ENCODE measurements around the gene TBK1.

The TBK1 gene

GRCh38 chr12:64431791-64432190, 20.1 kb upstream of the TBK1 start:
- H3K36me3 Mint-ChIP-seq, result peaks cover 47 to 65% of the 10 kb centered on the region in 2 donors
- no peak overlapping the region for H3K27ac Mint-ChIP-seq
- no peak for ATAC-seq (replicated peaks)
- no peaks in the 10 kb centered on the region for H3K27me3 Mint-ChIP-seq
- DNase-seq, result no peak
- H3K4me1 Mint-ChIP-seq, result no peaks in the 10 kb centered on the region
- no peak overlapping the region for H3K4me3 Mint-ChIP-seq
- H3K9me3 Mint-ChIP-seq, result no peaks in the 10 kb centered on the region

- no peak for ATAC-seq (replicated peaks)
- H3K9me3 Mint-ChIP-seq, result no peaks in the 10 kb centered on the region
- no peaks in the 10 kb centered on the region for H3K27me3 Mint-ChIP-seq
- no peak overlapping the region for H3K4me3 Mint-ChIP-seq
- H3K27ac Mint-ChIP-seq, result no peak overlapping the region
- peaks cover 54 to 69% of the 10 kb centered on the region in 2 donors for H3K36me3 Mint-ChIP-seq
- H3K4me1 Mint-ChIP-seq, result no peaks in the 10 kb centered on the region
- DNase-seq, result no peak
Observed at GRCh38 chr12:64433915-64434314, 18.0 kb upstream of the TBK1 start.

GRCh38 chr12:64440100-64440499, 11.8 kb upstream of the TBK1 start:
- no peaks in the 10 kb centered on the region for H3K27me3 Mint-ChIP-seq
- H3K9me3 Mint-ChIP-seq, result no peaks in the 10 kb centered on the region
- DNase-seq, result no peak
- H3K36me3 Mint-ChIP-seq, result peaks cover 54 to 65% of the 10 kb centered on the region in 2 donors
- no peak for ATAC-seq (replicated peaks)
- no peak overlapping the region for H3K27ac Mint-ChIP-seq
- H3K4me3 Mint-ChIP-seq, result no peak overlapping the region
- H3K4me1 Mint-ChIP-seq, result no peaks in the 10 kb centered on the region

- Mint-ChIP-seq H3K27ac (no peak overlapping the region), H3K9me3 (no peaks in the 10 kb centered on the region), H3K36me3 (peaks cover 32 to 51% of the 10 kb centered on the region in 2 donors), H3K4me1 (peaks cover 5% of the 10 kb centered on the region in 2 donors), H3K4me3 (no peak overlapping the region), H3K27me3 (no peaks in the 10 kb centered on the region)
- DNase-seq (no peak), ATAC-seq (replicated peaks) (no peak)
Observed at GRCh38 chr12:64445490-64445889, 6.4 kb upstream of the TBK1 start.

GRCh38 chr12:64446295-64446694, 5.6 kb upstream of the TBK1 start:
- no peak overlapping the region for H3K27ac Mint-ChIP-seq
- no peaks in the 10 kb centered on the region for H3K9me3 Mint-ChIP-seq
- H3K27me3 Mint-ChIP-seq, result no peaks in the 10 kb centered on the region
- no peak for DNase-seq
- peaks cover 8 to 13% of the 10 kb centered on the region in 2 donors for H3K4me1 Mint-ChIP-seq
- no peak for ATAC-seq (replicated peaks)
- peaks cover 27 to 46% of the 10 kb centered on the region in 2 donors for H3K36me3 Mint-ChIP-seq
- no peak overlapping the region for H3K4me3 Mint-ChIP-seq

GRCh38 chr12:64450057-64450640, 1.8 kb upstream of the TBK1 start:
- DNase-seq (no peak), ATAC-seq (replicated peaks) (no peak)
- H3K27me3 Mint-ChIP-seq, result no peaks in the 10 kb centered on the region
- H3K4me1 Mint-ChIP-seq, result peaks cover 13 to 18% of the 10 kb centered on the region in 2 donors
- peak overlapping the region; percentile 93 to 97 for H3K4me3 Mint-ChIP-seq
- H3K36me3 Mint-ChIP-seq, result peaks cover 7 to 21% of the 10 kb centered on the region in 2 donors
- no peaks in the 10 kb centered on the region for H3K9me3 Mint-ChIP-seq
- H3K27ac Mint-ChIP-seq, result no peak overlapping the region

GRCh38 chr12:64450711-64451486, 1.0 kb upstream of the TBK1 start:
- H3K4me1 Mint-ChIP-seq, result peaks cover 14 to 21% of the 10 kb centered on the region in 2 donors

GRCh38 chr12:64452559-64453329, 824 bp downstream of the TBK1 start:
- H3K4me1 Mint-ChIP-seq, result peaks cover 24 to 36% of the 10 kb centered on the region in 2 donors

More at GRCh38 chr12:64450711-64451486, 1.0 kb upstream of the TBK1 start:
- DNase-seq (no peak), ATAC-seq (replicated peaks) (peak in 1 of 2 donors; percentile 31)
- Mint-ChIP-seq H3K4me3 (peak overlapping the region; percentile 93 to 97), H3K9me3 (no peaks in the 10 kb centered on the region), H3K27me3 (no peaks in the 10 kb centered on the region), H3K36me3 (peaks cover 7 to 21% of the 10 kb centered on the region in 2 donors), H3K27ac (peak overlapping the region; percentile 95)

GRCh38 chr12:64455506-64455905, 3.6 kb downstream of the TBK1 start:
- no peak for DNase-seq
- ATAC-seq (replicated peaks), result no peak
- no peaks in the 10 kb centered on the region for H3K27me3 Mint-ChIP-seq
- H3K4me1 Mint-ChIP-seq, result peaks cover 29 to 47% of the 10 kb centered on the region in 2 donors
- no peak overlapping the region for H3K27ac Mint-ChIP-seq
- H3K36me3 Mint-ChIP-seq, result peaks cover 14 to 20% of the 10 kb centered on the region in 2 donors
- no peaks in the 10 kb centered on the region for H3K9me3 Mint-ChIP-seq
- H3K4me3 Mint-ChIP-seq, result no peak overlapping the region

More at GRCh38 chr12:64452559-64453329, 824 bp downstream of the TBK1 start:
- no peaks in the 10 kb centered on the region for H3K9me3 Mint-ChIP-seq
- H3K27ac Mint-ChIP-seq, result peak overlapping the region; percentile 95
- peak overlapping the region; percentile 93 to 97 for H3K4me3 Mint-ChIP-seq
- peaks cover 10 to 22% of the 10 kb centered on the region in 2 donors for H3K36me3 Mint-ChIP-seq
- DNase-seq, result no peak
- H3K27me3 Mint-ChIP-seq, result no peaks in the 10 kb centered on the region
- no peak for ATAC-seq (replicated peaks)

GRCh38 chr12:64456119-64456518, 4.2 kb downstream of the TBK1 start:
- no peak overlapping the region for H3K4me3 Mint-ChIP-seq
- ATAC-seq (replicated peaks), result no peak
- DNase-seq, result no peak
- H3K9me3 Mint-ChIP-seq, result no peaks in the 10 kb centered on the region
- no peaks in the 10 kb centered on the region for H3K27me3 Mint-ChIP-seq
- peaks cover 26 to 40% of the 10 kb centered on the region in 2 donors for H3K4me1 Mint-ChIP-seq
- H3K36me3 Mint-ChIP-seq, result peaks cover 16 to 24% of the 10 kb centered on the region in 2 donors
- no peak overlapping the region for H3K27ac Mint-ChIP-seq

- Mint-ChIP-seq H3K27me3 (no peaks in the 10 kb centered on the region), H3K27ac (no peak overlapping the region), H3K4me3 (no peak overlapping the region), H3K36me3 (peaks cover 16 to 28% of the 10 kb centered on the region in 2 donors), H3K4me1 (peaks cover 26 to 39% of the 10 kb centered on the region in 2 donors), H3K9me3 (no peaks in the 10 kb centered on the region)
- no peak for ATAC-seq (replicated peaks)
- DNase-seq, result no peak
Observed at GRCh38 chr12:64457032-64457431, 5.1 kb downstream of the TBK1 start.

- H3K27ac Mint-ChIP-seq, result no peak overlapping the region
- peaks cover 16 to 28% of the 10 kb centered on the region in 2 donors for H3K36me3 Mint-ChIP-seq
- no peaks in the 10 kb centered on the region for H3K9me3 Mint-ChIP-seq
- DNase-seq (no peak), ATAC-seq (replicated peaks) (peak in 1 of 2 donors; percentile 22)
- H3K27me3 Mint-ChIP-seq, result no peaks in the 10 kb centered on the region
- H3K4me1 Mint-ChIP-seq, result peaks cover 26 to 39% of the 10 kb centered on the region in 2 donors
- no peak overlapping the region for H3K4me3 Mint-ChIP-seq
Observed at GRCh38 chr12:64457466-64457865, 5.5 kb downstream of the TBK1 start.

GRCh38 chr12:64457923-64458322, 6.0 kb downstream of the TBK1 start:
- DNase-seq, result no peak
- ATAC-seq (replicated peaks), result no peak
- peaks cover 25 to 38% of the 10 kb centered on the region in 2 donors for H3K4me1 Mint-ChIP-seq
- no peak overlapping the region for H3K27ac Mint-ChIP-seq
- H3K9me3 Mint-ChIP-seq, result no peaks in the 10 kb centered on the region
- peaks cover 16 to 31% of the 10 kb centered on the region in 2 donors for H3K36me3 Mint-ChIP-seq
- H3K4me3 Mint-ChIP-seq, result no peak overlapping the region
- no peaks in the 10 kb centered on the region for H3K27me3 Mint-ChIP-seq

GRCh38 chr12:64459394-64459891, 7.5 kb downstream of the TBK1 start:
- Mint-ChIP-seq H3K9me3 (no peaks in the 10 kb centered on the region), H3K27ac (peak overlapping the region; percentile 6), H3K36me3 (peaks cover 19 to 35% of the 10 kb centered on the region in 2 donors), H3K4me3 (peak overlapping the region; percentile 65 to 77), H3K4me1 (peaks cover 21 to 33% of the 10 kb centered on the region in 2 donors), H3K27me3 (no peaks in the 10 kb centered on the region)
- ATAC-seq (replicated peaks), result peak in 1 of 2 donors; percentile 36
- no peak for DNase-seq
